K562 (cell line): Measurements from ENCODE around the gene INHBC. TPM values are rescaled to one million over a fixed set of nuclear protein-coding genes. Genes with fewer than 3 reads are reported as not detected.

Source experiments
- ARNT ChIP-seq, 2 experiments: fragments of 450-650 bp; IDR thresholded peaks; 2 replicates each; pipeline ENCODE4 v1.6.1; 2016; ENCODE audit warnings: mild to moderate bottlenecking in 1 of 2
- BDP1 ChIP-seq: IDR thresholded peaks from 3 replicates; pipeline ENCODE4 v1.6.1; 2011; ENCODE audit not compliant: insufficient read length, insufficient read depth
- CHD1 ChIP-seq: fragments of 200-600 bp; sonication (generic); IDR thresholded peaks from one replicate; pipeline ENCODE4 v1.6.1; 2012; ENCODE audit warnings: mild to moderate bottlenecking, moderate library complexity, low read length, inconsistent platforms
- CTBP1 ChIP-seq: fragments of 450-650 bp; IDR thresholded peaks from 2 replicates; pipeline ENCODE4 v1.6.1; 2016; ENCODE audit warnings: borderline replicate concordance
- ELF2 ChIP-seq: fragments of 250-450 bp; sonication (Bioruptor Pico); IDR thresholded peaks from 2 replicates; pipeline ENCODE4 v1.5.0; 2021; ENCODE audit warnings: mild to moderate bottlenecking
- EP400 ChIP-seq: fragments of 450-650 bp; IDR thresholded peaks from 2 replicates; pipeline ENCODE4 v1.6.1; 2017; ENCODE audit warnings: antibody characterized with exemption, mild to moderate bottlenecking, moderate library complexity
- ESRRA ChIP-seq: fragments of 450-650 bp; IDR thresholded peaks from 2 replicates; pipeline ENCODE4 v1.6.1; 2014; ENCODE audit warnings: low read depth, mild to moderate bottlenecking, moderate library complexity, borderline replicate concordance
- FOXM1 ChIP-seq, 2 experiments: fragments of 450-650 bp in 1 of 2; sonication (generic) in 1 of 2; formaldehyde crosslinking in 1 of 2; IDR thresholded peaks; 2 replicates each; pipeline versions ENCODE4 v1.6.1 to v1.9.0; 2017 to 2022; ENCODE audit warnings: low read depth in 2 of 2, mild to moderate bottlenecking in 2 of 2, missing genetic modification reagents in 1 of 2, moderate library complexity in 1 of 2
- GATAD2A ChIP-seq: fragments of 450-650 bp; IDR thresholded peaks from 2 replicates; pipeline ENCODE4 v1.6.1; 2017
- MEF2D ChIP-seq: conservative IDR thresholded peaks from 2 replicates; pipeline ENCODE4 v1.6.1; 2016; ENCODE audit warnings: low read depth, missing genetic modification characterization, missing compliant biosample characterization
- NFYB ChIP-seq: IDR thresholded peaks from 2 replicates; pipeline ENCODE4 v1.6.1; 2011; ENCODE audit warnings: mild to moderate bottlenecking, moderate library complexity; ENCODE audit not compliant: insufficient read length; ENCODE audit errors: extremely low read depth
- PHB2 ChIP-seq: fragments of 450-650 bp; IDR thresholded peaks from 2 replicates; pipeline ENCODE4 v1.6.1; 2017; ENCODE audit warnings: low read depth
- POLR2A ChIP-seq: fragments of 450-650 bp; conservative IDR thresholded peaks from 2 replicates; pipeline ENCODE4 v1.6.1; 2016
- RBM14 ChIP-seq: fragments of 200-400 bp; formaldehyde crosslinking; IDR thresholded peaks from 2 replicates; pipeline ENCODE4 v1.6.1; 2018; ENCODE audit warnings: low read depth, mild to moderate bottlenecking, low read length, moderate library complexity, borderline replicate concordance; ENCODE audit not compliant: insufficient read depth
- SMARCE1 ChIP-seq: fragments of 450-650 bp; IDR thresholded peaks from 2 replicates; pipeline ENCODE4 v1.7.1; 2016; ENCODE audit warnings: mild to moderate bottlenecking
- ZFP91 ChIP-seq: sonication (generic); formaldehyde crosslinking; IDR thresholded peaks from 2 replicates; pipeline ENCODE4 v1.8.0; 2022; ENCODE audit warnings: mild to moderate bottlenecking, missing genetic modification reagents
- ZNF239 ChIP-seq: fragments of 250-450 bp; sonication (Bioruptor Pico); IDR thresholded peaks from 2 replicates; pipeline ENCODE4 v1.4.0; 2020; ENCODE audit warnings: mild to moderate bottlenecking
- polyA plus RNA-seq, 8 experiments: library from polyadenylated mRNA; depleted of rRNA in 4 of 8; stranded (reverse) in 5 of 8; unstranded in 3 of 8; fragments of >200 nt; fragmentation: Nextera tagmentation in 2 of 8; fragmentation: Illumina TruSeq in 1 of 8; extraction: Ambion mirVana in 2 of 8; extraction: Trizol in 1 of 8; gene quantifications; 2 replicates each; pipeline versions ENCODE4 v1.2.1 to v1.2.3, GENCODE V29; 2011 to 2014; ENCODE audit warnings: inconsistent platforms in 1 of 8, missing spikeins in 1 of 8
- total RNA-seq, 7 experiments: library from RNA; depleted of rRNA in 6 of 7; stranded (reverse); fragments of >200 nt in 6 of 7; fragmentation: Illumina TruSeq in 2 of 7; extraction: Trizol in 2 of 7; gene quantifications; 2 replicates each; pipeline versions ENCODE4 v1.2.1 to v1.2.3, GENCODE V29; 2011 to 2021; ENCODE audit warnings: low replicate concordance in 1 of 7
- TF ChIP-seq, protein P1 (sequence below), 2 experiments: fragments of 450-650 bp in 1 of 2; sonication (generic) in 1 of 2; formaldehyde crosslinking in 1 of 2; IDR thresholded peaks; 2 replicates each; pipeline versions ENCODE4 v1.7.1 to v1.9.0; 2016 to 2022; ENCODE audit warnings: inconsistent platforms in 1 of 2, mild to moderate bottlenecking in 1 of 2, missing genetic modification reagents in 1 of 2

INHBC gene
- total and polyA plus RNA-seq, 9 of the 15 experiments (the other 6 are each of a cell fraction or from before 2014, with no cell fraction given), result 0.07 to 0.24 (median 0.15) TPM; not detected in 4

- TF ChIP-seq, protein P1, sequence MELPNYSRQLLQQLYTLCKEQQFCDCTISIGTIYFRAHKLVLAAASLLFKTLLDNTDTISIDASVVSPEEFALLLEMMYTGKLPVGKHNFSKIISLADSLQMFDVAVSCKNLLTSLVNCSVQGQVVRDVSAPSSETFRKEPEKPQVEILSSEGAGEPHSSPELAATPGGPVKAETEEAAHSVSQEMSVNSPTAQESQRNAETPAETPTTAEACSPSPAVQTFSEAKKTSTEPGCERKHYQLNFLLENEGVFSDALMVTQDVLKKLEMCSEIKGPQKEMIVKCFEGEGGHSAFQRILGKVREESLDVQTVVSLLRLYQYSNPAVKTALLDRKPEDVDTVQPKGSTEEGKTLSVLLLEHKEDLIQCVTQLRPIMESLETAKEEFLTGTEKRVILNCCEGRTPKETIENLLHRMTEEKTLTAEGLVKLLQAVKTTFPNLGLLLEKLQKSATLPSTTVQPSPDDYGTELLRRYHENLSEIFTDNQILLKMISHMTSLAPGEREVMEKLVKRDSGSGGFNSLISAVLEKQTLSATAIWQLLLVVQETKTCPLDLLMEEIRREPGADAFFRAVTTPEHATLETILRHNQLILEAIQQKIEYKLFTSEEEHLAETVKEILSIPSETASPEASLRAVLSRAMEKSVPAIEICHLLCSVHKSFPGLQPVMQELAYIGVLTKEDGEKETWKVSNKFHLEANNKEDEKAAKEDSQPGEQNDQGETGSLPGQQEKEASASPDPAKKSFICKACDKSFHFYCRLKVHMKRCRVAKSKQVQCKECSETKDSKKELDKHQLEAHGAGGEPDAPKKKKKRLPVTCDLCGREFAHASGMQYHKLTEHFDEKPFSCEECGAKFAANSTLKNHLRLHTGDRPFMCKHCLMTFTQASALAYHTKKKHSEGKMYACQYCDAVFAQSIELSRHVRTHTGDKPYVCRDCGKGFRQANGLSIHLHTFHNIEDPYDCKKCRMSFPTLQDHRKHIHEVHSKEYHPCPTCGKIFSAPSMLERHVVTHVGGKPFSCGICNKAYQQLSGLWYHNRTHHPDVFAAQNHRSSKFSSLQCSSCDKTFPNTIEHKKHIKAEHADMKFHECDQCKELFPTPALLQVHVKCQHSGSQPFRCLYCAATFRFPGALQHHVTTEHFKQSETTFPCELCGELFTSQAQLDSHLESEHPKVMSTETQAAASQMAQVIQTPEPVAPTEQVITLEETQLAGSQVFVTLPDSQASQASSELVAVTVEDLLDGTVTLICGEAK (IDR thresholded peaks at IDR 0.05), result peak; percentile 97
- TF ChIP-seq, protein P1 (CRISPR knock-in tag; IDR thresholded peaks at IDR 0.05), result no peak
- TF ChIP-seq BDP1 (no peak), CHD1 (no peak), EP400 (peak; percentile 100), MEF2D (tag) (0 out of 2 replicates have a peak, but pooled peaks have one; percentile 11), POLR2A (peak; percentile 90), GATAD2A (no peak), ELF2 (0 out of 2 replicates have a peak, but pooled peaks have one; percentile 44), FOXM1 (IDR thresholded peaks at IDR 0.05; ENCODE audit: low read depth) (peak; percentile 9; the same call in 1 of the 2 replicates), FOXM1 (CRISPR knock-in tag; IDR thresholded peaks at IDR 0.05; ENCODE audit: low read depth) (no peak), NFYB (no peak), PHB2 (no peak), RBM14 (0 out of 2 replicates have a peak, but pooled peaks have one; percentile 37), ESRRA (0 out of 2 replicates have a peak, but pooled peaks have one; percentile 31), CTBP1 (0 out of 2 replicates have a peak, but pooled peaks have one; percentile 31), ZNF239 (no peak), ZFP91 (CRISPR knock-in tag) (no peak), ARNT (IDR thresholded peaks at IDR 0.05) (peak; percentile 24 to 55; a peak in 1 of 4 replicates), SMARCE1 (peak; percentile 48; the same call in 1 of the 2 replicates)
These were observed 53.2 kb downstream of the INHBC start, which contains the start of gene MARS1 (continued) for GRCh38 chr12:57487597-57488401.
